GM18519 (cell line): ENCODE data around the gene NACA.
"Not testable (repeated sequence)": the region's sequence is repeated elsewhere in the genome, so short reads cannot be mapped to it uniquely, and the experiment has no call there.

Source experiments
- ATAC-seq: cut with Tn5 transposase; IDR thresholded peaks from one replicate; pipeline ENCODE4 v1.9.1; 2021; ENCODE audit warnings: mild to moderate bottlenecking, moderate library complexity; ENCODE audit not compliant: unreplicated experiment, low FRiP score

The NACA gene

DNA sequence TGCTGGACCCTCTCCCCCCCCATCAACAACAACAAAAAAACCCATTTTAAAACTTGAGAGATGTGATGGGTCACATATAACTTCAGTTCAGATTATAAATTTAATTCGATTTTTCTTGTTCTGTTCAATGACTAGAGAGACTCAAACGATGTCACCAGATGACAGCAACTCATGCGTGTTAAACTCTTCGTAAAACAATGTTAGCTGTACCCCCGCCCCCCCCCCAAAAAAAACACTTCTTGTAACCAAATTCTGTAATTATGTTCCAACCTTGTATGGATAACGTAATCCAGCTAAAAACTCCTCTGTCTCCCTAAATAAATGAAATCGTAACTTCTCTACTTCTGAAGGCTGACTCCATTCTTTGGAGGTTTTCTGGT is 614 bp upstream of the NACA start:
- no peak for ATAC-seq

DNA sequence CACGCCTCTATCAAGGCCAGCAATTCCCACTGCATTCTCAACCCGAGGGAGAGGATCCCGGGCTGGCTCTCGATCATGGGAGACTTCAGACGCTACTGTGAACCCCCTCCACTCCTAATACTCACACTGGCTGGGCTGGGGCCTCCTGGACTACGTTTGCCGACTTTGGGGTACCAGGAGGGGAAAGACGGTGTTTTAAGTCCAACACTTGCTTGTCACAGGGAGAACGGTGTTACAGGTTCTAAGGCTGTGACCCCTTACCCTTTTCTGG is 463 bp downstream of the NACA start:
- no peak for ATAC-seq

DNA sequence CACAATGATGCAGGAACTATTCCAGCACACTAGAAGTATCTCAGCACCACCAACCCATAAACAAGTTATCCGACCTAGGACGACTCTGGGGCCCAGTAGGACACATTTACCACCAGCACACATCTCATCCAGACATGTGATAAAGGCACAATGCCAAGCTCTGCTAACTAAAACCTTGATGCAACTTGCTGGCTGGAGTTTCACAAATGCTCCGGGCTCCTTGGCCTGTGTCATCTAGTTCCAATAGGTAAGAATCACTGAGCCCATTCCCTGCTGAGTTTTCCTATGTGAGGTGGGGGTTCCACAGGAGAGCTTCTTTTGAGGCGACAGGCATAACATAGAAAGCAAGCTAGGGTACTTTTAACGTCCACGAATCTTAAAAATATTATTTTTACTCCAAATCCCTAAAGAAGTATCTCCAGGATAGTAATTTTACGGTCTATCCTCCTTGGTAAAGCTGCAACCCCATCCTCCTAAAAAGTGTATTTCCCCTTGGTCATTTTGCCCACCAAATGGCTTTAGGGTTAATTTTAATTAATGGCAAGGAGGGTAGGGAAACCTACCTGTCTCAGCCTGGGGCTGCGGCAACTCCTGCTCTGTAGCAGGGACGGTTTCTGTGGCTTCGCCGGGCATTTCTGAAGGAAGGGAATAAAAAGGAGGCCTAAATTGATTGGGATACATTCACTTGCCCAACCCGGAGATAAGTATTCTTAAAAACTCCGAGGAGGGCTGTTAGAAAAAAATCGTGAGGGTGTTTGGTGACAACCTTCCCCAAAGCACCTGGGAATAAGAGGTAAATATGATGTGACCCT is 1.0 kb downstream of the NACA start:
- ATAC-seq, result no peak

DNA sequence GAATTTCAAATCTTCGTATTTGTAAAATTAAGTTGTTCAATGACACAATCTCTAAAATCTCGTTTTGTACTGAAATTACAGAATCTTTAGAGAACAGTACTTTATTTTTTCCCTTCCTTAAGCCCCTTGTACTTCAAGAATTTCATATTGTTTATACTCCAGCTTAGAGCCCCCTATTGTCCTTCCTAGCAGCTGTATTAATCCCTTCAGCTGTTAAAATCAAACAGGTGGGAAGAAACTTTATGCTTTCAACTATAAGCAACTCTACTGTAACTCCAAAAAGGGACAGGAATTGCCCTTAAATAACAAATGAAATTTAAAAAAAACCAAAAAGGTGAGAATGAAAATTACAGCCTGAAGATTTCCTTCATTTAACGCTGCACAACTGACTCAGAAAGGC is 1.7 kb downstream of the NACA start:
- no peak for ATAC-seq

DNA sequence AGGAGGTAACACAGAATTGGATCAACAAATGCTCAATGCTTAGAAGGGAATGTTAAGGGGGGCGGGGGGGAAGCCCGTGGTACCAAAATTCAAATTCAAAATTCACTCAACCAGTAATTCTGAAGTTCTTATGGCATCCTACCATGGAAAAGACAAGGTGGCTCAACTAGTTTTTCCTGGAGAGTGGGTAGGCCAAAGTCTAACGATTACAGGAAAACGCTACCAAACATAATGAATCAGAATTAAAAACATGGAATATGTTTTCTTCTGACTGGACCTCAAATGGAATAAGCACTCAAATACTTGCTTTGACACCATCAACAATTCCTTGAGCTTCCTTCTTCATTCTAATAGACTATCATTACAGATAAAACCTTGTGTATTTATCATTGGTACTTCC is 2.3 kb downstream of the NACA start:
- no peak for ATAC-seq

DNA sequence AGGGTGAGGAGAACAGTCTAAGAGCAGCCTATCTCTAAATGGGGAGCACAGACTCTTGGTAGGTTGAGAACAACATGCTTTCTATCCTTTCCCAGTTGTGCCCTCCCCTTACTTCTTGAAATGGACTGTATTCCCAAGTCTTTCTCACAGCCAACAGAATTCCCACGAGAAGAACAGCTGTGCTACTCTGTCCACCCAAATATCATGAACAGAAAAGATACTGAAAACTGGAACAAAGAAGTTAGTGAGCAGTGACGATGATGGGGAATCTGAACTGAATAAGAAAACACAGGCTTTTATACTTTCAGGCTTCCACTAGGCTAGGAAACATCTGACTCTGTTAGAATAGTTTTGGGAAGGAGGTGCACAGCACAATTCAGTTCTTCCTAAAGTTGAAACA is 3.4 kb downstream of the NACA start:
- no peak for ATAC-seq

DNA sequence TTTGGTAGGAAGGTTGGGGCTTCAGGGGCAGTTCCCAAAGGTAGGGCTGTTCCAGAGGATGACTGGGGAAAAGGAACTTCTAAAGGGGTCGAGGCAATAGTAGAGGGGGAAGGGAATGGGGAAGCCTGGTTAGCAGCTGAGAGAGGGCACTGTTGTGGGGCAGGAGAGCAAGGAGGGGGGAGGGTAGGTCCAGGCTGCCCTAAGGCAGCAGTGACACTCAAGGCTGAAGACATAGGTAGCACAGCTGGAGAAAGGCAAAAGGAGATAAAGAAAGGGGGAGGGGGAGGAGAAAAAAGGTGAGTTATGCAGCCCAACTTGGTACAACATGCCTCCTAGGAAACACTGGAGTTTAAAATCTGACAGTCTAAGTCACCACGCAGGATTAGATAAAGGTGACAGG is 3.9 kb downstream of the NACA start:
- no peak for ATAC-seq

DNA sequence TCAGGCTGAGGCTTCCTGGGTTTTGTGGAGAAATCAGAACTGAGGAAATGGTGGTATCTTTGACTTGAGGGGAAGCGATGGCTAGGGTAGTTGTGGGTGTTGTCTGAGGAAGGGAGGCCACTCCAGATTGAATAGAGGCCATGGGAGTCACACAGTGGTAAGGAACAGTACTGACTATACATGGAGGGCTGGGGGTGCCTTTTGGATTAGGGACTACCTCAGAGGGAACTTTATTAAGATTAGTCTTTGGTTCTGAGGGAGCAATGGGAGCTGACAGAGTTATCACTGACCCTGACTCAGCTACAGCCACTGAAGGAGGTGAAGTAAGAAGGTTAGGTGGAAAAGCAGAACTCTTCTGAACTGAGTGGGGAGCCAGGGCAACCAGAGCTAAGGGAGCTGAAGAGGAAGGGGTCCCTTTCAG is 4.4 kb downstream of the NACA start:
- ATAC-seq, result no peak

DNA sequence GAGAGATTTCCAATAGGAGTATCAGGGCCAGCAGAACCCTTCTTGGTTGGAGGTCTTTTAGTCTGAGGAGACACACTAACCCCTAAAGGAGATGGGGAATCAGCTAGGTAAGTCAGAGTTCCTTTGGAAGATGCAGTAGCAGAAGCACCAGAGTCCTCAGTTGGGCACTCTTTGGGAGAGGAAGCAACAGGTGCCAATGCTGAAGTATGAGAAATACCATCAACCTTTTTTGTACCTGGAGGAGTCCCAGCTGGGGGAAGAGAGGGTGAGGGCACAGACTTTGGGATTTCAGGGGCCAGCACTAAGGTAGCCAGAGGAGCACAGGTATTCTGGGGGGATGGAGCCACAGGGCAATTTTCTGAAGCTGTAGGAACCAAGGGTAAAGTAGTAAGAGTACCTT is 6.0 kb downstream of the NACA start:
- ATAC-seq, result no peak

DNA sequence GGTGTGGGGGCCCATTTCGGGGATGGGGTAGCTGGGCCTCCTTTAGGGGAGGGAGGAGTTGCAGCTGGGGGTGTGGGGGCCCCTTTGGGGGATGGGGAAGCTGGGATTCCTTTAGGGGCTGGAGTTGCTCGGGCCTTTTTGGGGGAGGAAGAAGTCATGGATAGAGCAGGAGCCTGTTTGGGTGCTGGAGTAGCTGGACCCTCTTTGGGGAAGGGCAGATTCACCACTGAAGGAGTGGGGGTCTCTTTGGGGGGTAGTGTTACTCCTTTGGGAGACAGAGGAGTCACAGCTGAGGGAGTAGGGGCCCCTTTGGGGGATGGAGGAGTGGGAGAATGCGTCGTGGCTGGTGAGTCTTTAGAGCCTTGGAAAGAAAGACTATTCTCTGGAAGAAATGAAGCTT is 6.5 kb downstream of the NACA start:
- no peak for ATAC-seq

DNA sequence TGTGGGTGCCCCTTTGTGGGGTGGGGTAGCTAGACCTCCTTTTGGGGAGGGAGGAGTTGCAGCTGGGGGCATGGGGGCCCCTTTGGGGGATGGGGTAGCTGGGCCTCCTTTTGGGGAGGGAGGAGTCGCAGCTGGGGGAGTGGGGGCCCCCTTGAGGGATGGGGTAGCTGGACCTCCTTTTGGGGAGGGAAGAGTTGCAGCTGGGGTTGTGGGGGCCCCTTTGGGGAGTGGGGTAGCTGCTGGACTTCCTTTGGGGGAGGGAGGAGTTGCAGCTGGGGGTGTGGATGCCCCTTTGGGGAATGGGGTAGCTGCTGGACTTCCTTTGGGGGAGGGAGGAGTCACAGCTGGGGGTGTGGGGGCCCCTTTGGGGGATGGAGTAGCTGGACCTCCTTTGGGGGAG is 7.0 kb downstream of the NACA start:
- ATAC-seq, result no peak

DNA sequence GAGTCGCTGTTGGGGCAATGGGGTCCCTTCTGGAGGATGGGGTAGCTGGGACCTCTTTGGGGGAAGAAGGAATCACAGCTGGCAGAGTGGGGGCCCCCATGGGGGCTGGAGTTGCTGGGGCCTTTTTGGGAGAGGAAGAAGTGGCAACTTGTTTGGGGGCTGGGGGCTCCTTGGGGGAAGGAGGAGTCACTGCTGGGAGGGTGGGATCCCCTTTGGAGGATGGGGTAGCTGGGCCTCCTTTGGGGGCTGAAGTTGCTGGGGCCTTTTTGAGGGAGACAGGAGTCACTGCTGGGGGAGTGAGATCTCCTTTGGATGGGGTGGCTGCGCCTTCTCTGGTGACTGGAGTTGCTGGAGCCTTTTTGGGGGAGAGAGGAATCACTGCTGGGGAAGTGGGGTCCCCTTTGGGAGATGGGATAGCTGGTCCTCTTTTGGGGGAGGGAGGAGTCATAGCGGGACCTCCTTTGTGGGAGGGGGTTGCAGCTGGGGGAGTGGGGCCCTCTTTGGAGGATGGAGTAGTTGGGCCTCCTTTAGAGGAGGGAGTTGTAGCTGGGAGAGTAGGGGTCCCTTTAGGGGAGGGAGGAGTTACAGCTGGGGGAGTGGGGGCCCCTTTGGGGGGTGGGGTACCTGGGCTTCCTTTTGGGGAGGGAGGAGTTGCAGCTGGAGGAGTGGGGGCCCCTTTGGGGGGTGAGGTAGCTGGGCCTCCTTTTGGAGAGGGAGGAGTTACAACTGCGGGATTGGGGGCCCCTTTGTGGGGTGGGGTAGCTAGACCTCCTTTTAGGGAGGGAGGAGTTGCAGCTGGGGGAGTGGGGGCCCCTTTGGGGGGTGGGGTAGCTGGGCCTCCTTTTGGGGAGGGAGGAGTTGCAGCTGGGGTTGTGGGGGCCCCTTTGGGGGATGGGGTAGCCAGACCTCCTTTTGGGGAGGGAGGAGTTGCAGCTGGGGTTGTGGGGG is 7.9 kb downstream of the NACA start:
- ATAC-seq, result no peak

DNA sequence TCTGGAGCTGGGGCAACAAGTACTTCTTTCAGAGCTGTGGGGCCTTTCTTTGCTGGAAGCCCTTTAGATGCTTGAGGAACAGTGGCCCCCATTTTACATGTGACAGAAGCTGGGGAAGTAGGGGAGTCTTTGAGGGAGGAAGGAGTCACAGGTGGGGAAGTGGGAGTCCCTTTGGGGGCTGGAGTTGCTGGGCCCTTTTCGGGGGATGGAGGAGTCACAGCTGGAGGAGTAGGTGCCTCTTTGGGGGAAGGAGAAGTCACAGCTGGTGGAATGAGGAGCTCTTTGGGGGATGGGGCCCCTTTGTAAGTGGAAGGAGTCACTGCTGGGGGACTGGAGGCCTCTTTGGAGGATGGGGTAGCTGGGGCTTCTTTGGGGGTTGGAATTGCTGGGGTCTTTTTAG is 8.6 kb downstream of the NACA start:
- no peak for ATAC-seq

DNA sequence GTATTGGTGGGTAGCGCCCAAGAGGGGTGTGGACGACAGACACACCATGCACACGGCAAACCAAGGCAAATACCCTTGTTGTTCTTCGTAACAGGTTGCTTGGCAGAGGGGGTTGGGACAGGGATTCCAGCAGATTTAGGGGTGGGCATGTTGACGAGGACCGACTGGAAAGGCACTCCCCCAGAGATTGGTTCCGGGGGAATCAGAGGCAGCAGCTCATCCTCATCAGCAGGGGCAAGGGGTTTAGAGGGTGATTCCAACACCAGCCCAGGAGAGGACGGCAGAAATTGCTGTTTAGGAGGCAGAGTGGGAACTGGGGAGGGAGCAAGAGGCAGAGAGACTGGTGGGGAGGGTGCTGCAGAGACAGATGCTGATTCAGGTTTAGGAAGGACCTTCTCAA is 9.3 kb downstream of the NACA start:
- ATAC-seq, result no peak

DNA sequence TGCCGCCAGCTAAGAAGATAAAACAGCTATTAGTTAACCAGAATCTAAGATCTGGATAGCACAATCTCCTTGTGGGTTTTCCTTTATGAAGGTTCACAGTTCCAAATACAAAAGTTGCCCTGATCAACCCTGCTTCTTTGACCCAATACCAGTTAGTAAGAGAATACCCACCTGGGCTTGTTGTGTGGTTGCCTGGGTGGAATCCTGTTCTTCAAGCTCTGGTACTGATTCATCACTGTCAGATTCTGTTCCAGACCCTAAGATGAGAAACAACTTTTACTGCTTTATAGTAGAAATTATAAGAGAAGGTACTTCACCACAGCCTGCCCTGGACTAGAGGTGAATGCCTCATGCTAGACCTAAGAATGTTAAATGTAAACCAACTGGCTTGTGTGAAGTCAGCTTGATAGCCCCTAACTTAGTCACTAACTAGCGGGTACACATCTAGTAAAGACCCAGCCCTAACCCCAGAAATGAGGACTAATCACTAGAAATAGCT is 10.6 kb downstream of the NACA start:
- ATAC-seq, result no peak

DNA sequence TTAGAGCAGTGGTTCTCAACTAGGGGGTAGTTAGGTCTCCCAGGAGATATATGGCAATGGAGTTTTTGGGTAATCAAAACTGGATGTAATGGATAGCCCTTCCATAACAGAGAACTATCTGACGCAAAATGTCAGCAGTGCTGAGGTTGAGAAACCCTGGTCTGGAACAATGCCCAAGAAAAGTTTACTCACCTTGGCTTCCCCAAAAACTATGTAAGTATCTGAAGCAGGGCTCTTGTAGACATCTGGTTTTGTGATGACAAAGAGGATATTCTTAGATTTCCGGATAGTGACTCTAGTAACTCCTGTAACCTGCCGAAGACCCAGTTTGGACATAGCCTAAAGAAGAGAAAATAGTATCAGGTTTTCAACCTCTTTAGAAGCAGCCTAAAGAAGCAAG is 11.8 kb downstream of the NACA start:
- no peak for ATAC-seq

DNA sequence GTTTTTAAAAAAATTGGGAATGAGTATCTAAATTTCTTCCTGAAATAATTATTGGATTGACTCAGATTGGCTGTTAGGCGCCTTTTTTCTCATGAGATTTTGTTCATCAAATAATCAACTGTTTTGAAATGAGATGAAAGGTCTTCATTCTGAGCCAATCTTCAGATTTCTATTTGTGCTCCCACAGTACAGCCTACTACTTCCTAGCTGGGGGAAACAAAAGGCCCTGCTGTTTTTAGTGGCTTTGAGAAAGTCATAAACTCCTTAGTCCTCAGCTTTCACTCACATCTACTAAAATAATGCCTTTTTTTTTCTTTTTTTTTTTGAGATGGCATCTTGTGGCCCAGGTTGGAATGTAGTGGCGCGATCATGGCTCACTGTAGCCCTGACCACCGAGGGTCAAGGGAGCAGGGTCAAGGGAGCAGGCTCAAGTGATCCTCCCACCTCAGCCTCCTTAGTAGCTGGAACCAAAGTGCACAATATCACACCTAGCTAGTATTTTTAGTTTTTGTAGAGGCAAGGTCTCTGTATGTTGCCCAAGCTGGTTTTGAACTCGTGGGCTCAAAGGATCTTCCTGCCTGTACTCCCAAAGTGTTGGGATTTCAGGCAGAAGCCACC is 15.2 kb downstream of the NACA start:
- no peak for ATAC-seq

DNA sequence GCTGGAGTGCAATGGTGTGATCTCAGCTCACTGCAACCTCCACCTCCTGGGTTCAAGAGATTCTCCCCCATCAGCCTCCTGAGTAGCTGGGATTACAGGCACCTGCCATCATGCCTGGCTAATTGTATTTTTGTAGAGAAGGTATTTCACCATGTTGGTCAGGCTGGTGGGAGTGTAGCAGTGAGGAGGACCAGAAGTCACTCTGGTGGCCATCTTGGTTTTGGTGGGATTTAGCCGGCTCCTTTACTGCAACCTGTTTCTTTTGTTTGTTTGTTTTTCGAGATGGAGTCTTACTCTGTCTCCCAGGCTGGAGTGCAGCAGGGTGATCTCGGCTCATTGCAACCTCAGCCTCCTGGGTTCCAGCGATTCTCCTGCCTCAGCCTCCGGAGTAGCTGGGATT is 20.6 kb downstream of the NACA start:
- ATAC-seq, result not testable (repeated sequence)

DNA sequence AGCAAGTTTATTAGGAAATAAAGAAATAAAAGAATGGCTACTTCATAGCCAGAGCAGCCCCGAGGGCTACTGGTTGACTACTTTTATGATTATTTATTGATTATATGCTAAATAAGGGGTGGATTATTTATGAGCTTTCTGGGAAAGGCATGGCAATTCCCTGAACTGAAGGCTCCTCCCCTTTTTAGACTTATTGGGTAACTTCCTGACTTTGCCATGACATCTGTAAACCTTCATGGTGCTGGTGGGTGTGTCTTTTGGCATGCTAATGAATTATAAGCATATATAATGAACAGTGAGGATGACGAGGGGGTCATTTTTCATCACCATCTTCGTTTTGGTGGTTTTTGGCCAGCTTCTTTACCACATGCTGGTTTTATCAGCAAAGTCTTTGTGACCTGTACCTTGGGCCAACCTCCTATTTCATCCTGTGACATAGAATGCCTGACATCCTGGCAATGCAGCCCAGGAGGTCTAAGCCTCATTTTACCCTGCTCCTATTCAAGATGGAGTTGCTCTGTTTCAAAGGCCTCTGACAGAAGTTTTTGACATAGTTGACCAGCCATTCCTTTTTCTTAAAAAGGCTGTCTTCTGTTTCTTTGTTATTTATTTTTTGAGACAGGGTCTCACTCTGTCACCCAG is 26.0 kb downstream of the NACA start:
- no peak for ATAC-seq

DNA sequence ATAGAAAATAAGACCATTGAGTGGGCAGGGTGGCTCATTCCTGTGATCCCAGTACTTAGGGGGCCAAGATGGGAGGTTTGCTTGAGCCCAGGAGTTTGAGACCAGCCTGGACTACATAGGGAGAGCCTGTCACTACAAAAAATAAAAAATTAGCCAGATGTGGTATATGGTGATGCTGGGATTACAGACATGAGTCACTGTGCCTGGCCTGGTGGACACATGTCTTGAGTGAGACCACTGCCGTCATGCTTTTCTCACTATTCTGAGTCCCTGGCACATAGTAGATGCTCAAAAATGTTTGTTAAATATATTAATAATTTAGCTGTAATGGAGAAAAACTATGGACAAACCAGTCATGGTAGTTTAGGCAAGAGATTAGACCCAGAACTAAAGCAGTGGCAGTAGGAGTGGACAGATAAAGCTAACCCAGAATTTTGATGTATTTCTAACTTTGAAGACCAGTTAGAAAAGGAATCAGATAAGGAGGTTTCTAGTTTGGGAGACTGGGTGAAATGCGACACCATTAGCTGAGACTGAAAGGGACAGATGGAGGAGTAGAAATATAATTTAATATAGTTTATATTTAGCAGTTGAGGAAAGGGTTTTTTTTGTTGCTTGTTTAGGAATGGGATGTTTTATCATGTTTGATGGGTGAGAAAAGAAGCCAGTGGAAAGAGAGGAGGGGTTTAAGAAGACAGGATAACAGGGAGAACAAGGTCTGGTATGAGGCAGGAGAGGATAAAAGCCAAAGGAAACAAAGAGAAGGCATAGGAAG is 29.6 kb downstream of the NACA start:
- ATAC-seq, result no peak
